ENCODE data around the gene UNCX.

UNCX gene

DNA sequence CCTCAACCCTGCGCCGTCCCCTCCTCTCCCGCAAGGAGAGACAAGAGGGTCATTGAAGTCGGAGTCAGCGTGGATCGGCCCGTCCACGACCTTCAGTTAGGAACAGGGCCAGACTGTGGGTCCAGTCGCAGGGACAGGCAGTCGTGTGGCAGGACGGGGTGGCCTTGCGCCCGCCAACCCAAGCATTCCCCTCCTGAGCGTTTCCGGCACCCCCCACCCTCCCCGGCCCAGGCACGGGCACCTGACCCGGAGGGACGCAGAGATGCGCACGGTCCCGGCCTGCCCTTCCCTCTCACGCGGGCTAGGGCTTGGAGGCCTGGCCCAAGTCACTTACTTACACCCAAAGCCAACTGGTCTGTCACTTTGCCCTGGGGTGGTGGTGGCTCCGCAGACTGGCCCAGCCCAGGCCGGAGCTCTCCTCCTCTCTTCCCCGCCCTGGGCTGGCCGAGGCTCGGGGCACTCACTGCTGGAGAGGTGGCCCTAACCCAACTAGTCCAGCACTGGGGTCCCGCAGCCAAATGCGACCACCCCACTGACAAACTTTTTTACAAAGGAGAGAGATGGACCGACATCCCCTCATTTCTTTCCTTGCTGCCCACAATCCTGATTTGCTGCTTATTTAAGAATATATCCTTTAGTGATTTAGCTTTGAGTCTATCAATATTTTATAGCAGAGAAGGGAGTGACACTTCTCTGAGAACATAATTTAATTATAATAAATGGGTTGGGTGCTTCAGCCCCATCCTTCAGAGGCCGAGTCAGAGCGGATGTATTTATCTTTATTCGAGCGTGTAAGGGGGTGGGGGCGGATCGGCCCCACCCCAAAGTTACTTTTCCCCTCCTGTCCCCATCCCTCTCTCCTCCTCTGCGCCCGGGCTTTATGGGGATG is 1.2 kb upstream of the UNCX start:
- Histone ChIP-seq H3K4me1 (ENCODE audit: control insufficient read depth, insufficient read depth, low read depth, low read length) (peaks cover 13% of the 10 kb centered on the region), H3K4me3 (ENCODE audit: insufficient read depth in 1 of 2, low read depth in 1 of 2, low read length in 2 of 2) (no peak overlapping the region), H2BK12ac (ENCODE audit: low read length in 2 of 2) (no peak overlapping the region), H3K79me1 (replicated peaks; ENCODE audit: low read length, poor library complexity, severe bottlenecking) (no peaks in the 10 kb centered on the region), H2BK5ac (ENCODE audit: low read depth, low read length, poor library complexity, severe bottlenecking) (no peak overlapping the region), H3K9me3 (ENCODE audit: control insufficient read depth, low read length) (peaks cover 5% of the 10 kb centered on the region), H3K9ac (ENCODE audit: low read length) (no peak overlapping the region), H2BK15ac (ENCODE audit: low read depth, poor library complexity, severe bottlenecking) (peak overlapping the region; percentile 3), H4K91ac (ENCODE audit: low read length) (no peak overlapping the region), H2BK120ac (ENCODE audit: low read depth, low read length) (no peak overlapping the region), H3K4ac (ENCODE audit: low read depth in 1 of 2, low read length in 2 of 2) (no peak overlapping the region), H3K27ac (ENCODE audit: low read length, poor library complexity, severe bottlenecking) (no peak overlapping the region), H4K8ac (ENCODE audit: low read length) (no peak overlapping the region), H2AK5ac (ENCODE audit: low read length, severe bottlenecking) (no peak overlapping the region), H3K23ac (ENCODE audit: low read length in 2 of 2) (no peak overlapping the region), H3K18ac (ENCODE audit: low read depth in 1 of 2, low read length in 2 of 2) (no peak overlapping the region), H3K14ac (ENCODE audit: low read length in 2 of 2) (no peak overlapping the region), H3K27me3 (ENCODE audit: control insufficient read depth in 1 of 2, insufficient read depth in 1 of 2, low read length in 2 of 2) (peaks cover 76 to 78% of the 10 kb centered on the region in 2 experiments), H2AFZ (ENCODE audit: low read depth, low read length) (no peak overlapping the region), H3K36me3 (ENCODE audit: control insufficient read depth in 1 of 2, insufficient read depth in 2 of 2, low read depth in 1 of 2, low read length in 2 of 2) (no peaks in the 10 kb centered on the region), H3K4me2 (ENCODE audit: low read length, poor library complexity, severe bottlenecking) (no peak overlapping the region)
- 5% methylated on average over 26 of the region's 40 CpGs for WGBS
- DNase-seq, result no peak

DNA sequence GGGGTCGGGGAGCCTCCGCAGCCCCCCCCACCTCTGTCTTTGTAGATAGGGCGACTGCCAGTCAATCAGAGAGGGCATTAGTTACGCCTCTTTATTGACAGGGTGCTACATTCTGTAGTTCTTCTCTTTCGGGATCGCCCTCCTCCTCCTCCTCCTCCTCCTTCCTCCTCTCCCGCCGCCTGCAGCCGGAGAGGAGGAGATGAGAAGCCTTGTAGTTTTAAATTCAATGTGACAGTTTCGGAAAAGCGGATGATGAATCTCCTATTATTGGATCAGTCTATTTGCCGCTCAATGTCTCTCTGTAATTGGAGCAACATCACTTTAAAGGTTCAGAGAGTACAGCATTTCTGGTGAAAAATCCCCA is 587 bp upstream of the UNCX start:
- H3K23ac ChIP-seq (ENCODE audit: low read length in 2 of 2), result no peak overlapping the region
- H2BK5ac ChIP-seq (ENCODE audit: low read depth, low read length, poor library complexity, severe bottlenecking), result no peak overlapping the region
- H2BK120ac ChIP-seq (ENCODE audit: low read depth, low read length), result no peak overlapping the region
- no peak overlapping the region for H3K14ac ChIP-seq (ENCODE audit: low read length in 2 of 2)
- H3K36me3 ChIP-seq (ENCODE audit: control insufficient read depth in 1 of 2, insufficient read depth in 2 of 2, low read depth in 1 of 2, low read length in 2 of 2), result no peaks in the 10 kb centered on the region
- no peaks in the 10 kb centered on the region for H3K79me1 ChIP-seq (replicated peaks; ENCODE audit: low read length, poor library complexity, severe bottlenecking)
- H4K91ac ChIP-seq (ENCODE audit: low read length), result no peak overlapping the region
- WGBS, result no CpG with 5 or more reads among the region's 12 CpGs
- H3K27ac ChIP-seq (ENCODE audit: low read length, poor library complexity, severe bottlenecking), result no peak overlapping the region
- peaks cover 73 to 74% of the 10 kb centered on the region in 2 experiments for H3K27me3 ChIP-seq (ENCODE audit: control insufficient read depth in 1 of 2, insufficient read depth in 1 of 2, low read length in 2 of 2)
- no peak overlapping the region for H3K9ac ChIP-seq (ENCODE audit: low read length)
- H3K4me2 ChIP-seq (ENCODE audit: low read length, poor library complexity, severe bottlenecking), result no peak overlapping the region
- no peak overlapping the region for H2AFZ ChIP-seq (ENCODE audit: low read depth, low read length)
- H3K4ac ChIP-seq (ENCODE audit: low read depth in 1 of 2, low read length in 2 of 2), result no peak overlapping the region
- no peak overlapping the region for H3K4me3 ChIP-seq (ENCODE audit: insufficient read depth in 1 of 2, low read depth in 1 of 2, low read length in 2 of 2)
- no peak overlapping the region for H3K18ac ChIP-seq (ENCODE audit: low read depth in 1 of 2, low read length in 2 of 2)
- H4K8ac ChIP-seq (ENCODE audit: low read length), result no peak overlapping the region
- DNase-seq, result no peak
- no peak overlapping the region for H2BK12ac ChIP-seq (ENCODE audit: low read length in 2 of 2)
- H3K4me1 ChIP-seq (ENCODE audit: control insufficient read depth, insufficient read depth, low read depth, low read length), result peaks cover 15% of the 10 kb centered on the region
- no peak overlapping the region for H2AK5ac ChIP-seq (ENCODE audit: low read length, severe bottlenecking)
- H3K9me3 ChIP-seq (ENCODE audit: control insufficient read depth, low read length), result peaks cover 5% of the 10 kb centered on the region
- H2BK15ac ChIP-seq (ENCODE audit: low read depth, poor library complexity, severe bottlenecking), result no peak overlapping the region

DNA sequence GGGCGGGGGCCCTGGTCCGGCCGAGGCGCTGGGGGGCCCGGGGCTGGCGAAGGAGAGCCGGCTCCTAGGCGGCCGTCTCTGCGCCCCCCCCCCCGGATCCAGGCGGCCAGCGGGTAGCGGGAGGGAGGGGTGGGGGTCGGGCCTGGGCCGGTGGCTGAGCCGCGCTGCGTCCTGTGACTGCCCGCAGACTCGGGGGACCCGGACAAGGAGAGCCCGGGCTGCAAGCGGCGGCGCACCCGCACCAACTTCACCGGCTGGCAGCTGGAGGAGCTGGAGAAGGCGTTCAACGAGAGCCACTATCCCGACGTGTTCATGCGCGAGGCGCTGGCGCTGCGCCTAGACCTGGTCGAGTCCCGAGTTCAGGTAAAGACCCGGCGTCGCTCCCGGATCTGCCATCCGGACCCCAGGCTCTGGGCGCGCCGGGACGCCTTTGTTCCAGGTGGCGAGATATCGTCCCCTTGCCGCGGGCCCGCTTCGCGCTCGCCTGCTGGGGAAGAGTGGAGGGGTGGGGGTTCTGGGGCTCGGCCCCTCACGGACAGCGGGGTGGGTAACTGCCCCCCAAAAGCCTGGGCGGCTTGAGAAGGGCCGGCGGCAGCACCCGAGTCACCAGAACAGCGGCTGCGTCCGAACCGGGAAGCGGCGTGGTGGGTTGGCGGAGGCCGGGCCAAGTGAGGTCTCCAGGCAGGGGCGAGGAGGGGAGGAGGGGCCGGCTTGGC is 819 bp downstream of the UNCX start:
- no peak overlapping the region for H4K8ac ChIP-seq (ENCODE audit: low read length)
- H2AK5ac ChIP-seq (ENCODE audit: low read length, severe bottlenecking), result no peak overlapping the region
- no peak overlapping the region for H2BK120ac ChIP-seq (ENCODE audit: low read depth, low read length)
- H3K4me3 ChIP-seq (ENCODE audit: insufficient read depth in 1 of 2, low read depth in 1 of 2, low read length in 2 of 2), result no peak overlapping the region
- H3K4me1 ChIP-seq (ENCODE audit: control insufficient read depth, insufficient read depth, low read depth, low read length), result peaks cover 16% of the 10 kb centered on the region
- no peak overlapping the region for H2BK15ac ChIP-seq (ENCODE audit: low read depth, poor library complexity, severe bottlenecking)
- no peak overlapping the region for H3K27ac ChIP-seq (ENCODE audit: low read length, poor library complexity, severe bottlenecking)
- H2BK12ac ChIP-seq (ENCODE audit: low read length in 2 of 2), result no peak overlapping the region
- no peaks in the 10 kb centered on the region for H3K79me1 ChIP-seq (replicated peaks; ENCODE audit: low read length, poor library complexity, severe bottlenecking)
- 2% methylated on average over 56 of the region's 73 CpGs for WGBS
- no peak overlapping the region for H2BK5ac ChIP-seq (ENCODE audit: low read depth, low read length, poor library complexity, severe bottlenecking)
- no peak overlapping the region for H2AFZ ChIP-seq (ENCODE audit: low read depth, low read length)
- no peak overlapping the region for H4K91ac ChIP-seq (ENCODE audit: low read length)
- H3K4ac ChIP-seq (ENCODE audit: low read depth in 1 of 2, low read length in 2 of 2), result no peak overlapping the region
- no peak overlapping the region for H3K23ac ChIP-seq (ENCODE audit: low read length in 2 of 2)
- no peak overlapping the region for H3K9ac ChIP-seq (ENCODE audit: low read length)
- H3K14ac ChIP-seq (ENCODE audit: low read length in 2 of 2), result no peak overlapping the region
- no peak overlapping the region for H3K18ac ChIP-seq (ENCODE audit: low read depth in 1 of 2, low read length in 2 of 2)
- peaks cover 70 to 74% of the 10 kb centered on the region in 2 experiments for H3K27me3 ChIP-seq (ENCODE audit: control insufficient read depth in 1 of 2, insufficient read depth in 1 of 2, low read length in 2 of 2)
- no peaks in the 10 kb centered on the region for H3K36me3 ChIP-seq (ENCODE audit: control insufficient read depth in 1 of 2, insufficient read depth in 2 of 2, low read depth in 1 of 2, low read length in 2 of 2)
- no peak for DNase-seq
- H3K9me3 ChIP-seq (ENCODE audit: control insufficient read depth, low read length), result peaks cover 2% of the 10 kb centered on the region
- H3K4me2 ChIP-seq (ENCODE audit: low read length, poor library complexity, severe bottlenecking), result no peak overlapping the region
